ENCODE results near the gene OS9.

DNA sequence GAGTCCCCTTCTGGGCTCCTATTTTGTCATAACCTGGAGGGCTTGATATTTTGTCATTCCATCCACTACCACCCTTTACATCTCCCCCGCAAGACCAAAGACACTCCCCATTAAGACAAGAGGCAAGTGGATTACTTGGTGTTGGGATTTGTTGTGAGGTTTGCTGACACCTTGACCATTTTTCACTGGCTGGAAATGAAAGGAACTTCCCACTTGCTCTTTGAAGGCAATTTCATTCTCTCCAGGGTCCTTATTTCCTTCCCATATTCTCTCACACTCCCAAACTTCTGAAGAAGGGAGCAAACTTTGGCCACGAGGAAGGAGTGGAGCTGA is 29.7 kb downstream of the OS9 start:
- TF ChIP-seq EP300 (IDR thresholded peaks at IDR 0.05) (no peak), POLR2A (IDR thresholded peaks at IDR 0.05) (no peak)
- TF ChIP-seq, protein P1, sequence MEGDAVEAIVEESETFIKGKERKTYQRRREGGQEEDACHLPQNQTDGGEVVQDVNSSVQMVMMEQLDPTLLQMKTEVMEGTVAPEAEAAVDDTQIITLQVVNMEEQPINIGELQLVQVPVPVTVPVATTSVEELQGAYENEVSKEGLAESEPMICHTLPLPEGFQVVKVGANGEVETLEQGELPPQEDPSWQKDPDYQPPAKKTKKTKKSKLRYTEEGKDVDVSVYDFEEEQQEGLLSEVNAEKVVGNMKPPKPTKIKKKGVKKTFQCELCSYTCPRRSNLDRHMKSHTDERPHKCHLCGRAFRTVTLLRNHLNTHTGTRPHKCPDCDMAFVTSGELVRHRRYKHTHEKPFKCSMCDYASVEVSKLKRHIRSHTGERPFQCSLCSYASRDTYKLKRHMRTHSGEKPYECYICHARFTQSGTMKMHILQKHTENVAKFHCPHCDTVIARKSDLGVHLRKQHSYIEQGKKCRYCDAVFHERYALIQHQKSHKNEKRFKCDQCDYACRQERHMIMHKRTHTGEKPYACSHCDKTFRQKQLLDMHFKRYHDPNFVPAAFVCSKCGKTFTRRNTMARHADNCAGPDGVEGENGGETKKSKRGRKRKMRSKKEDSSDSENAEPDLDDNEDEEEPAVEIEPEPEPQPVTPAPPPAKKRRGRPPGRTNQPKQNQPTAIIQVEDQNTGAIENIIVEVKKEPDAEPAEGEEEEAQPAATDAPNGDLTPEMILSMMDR (IDR thresholded peaks at IDR 0.05) = no peak
